Esophagus muscularis mucosa (tissue), 4 donors: ENCODE measurements around the gene USP9X.

Source experiments
- EP300 ChIP-seq: sonication (generic); formaldehyde crosslinking; IDR thresholded peaks from one replicate; pipeline ENCODE4 v1.6.1; 2017; ENCODE audit warnings: antibody characterized with exemption
- POLR2A ChIP-seq: fragments of 450-650 bp; IDR thresholded peaks from one replicate; pipeline ENCODE4 v1.6.1; 2017; ENCODE audit warnings: antibody characterized with exemption, moderate library complexity, mild to moderate bottlenecking, low read depth
- POLR2AphosphoS5 ChIP-seq, 2 donors: sonication (generic); formaldehyde crosslinking; IDR thresholded peaks; one replicate each; pipeline ENCODE4 v1.6.1; 2017; ENCODE audit warnings: antibody characterized with exemption in 2 of 2
- TF ChIP-seq, protein P1 (sequence below), 3 experiments: fragments of 200-600 bp in 2 of 3; fragments of 450-650 bp in 1 of 3; sonication (generic) in 2 of 3; IDR thresholded peaks; one replicate each; pipeline ENCODE4 v1.5.1; 2017 to 2019; ENCODE audit warnings: antibody characterized with exemption in 3 of 3, mild to moderate bottlenecking in 2 of 3, moderate library complexity in 1 of 3

- TF ChIP-seq POLR2A (no peak), EP300 (no peak), POLR2AphosphoS5 (IDR thresholded peaks at IDR 0.05) (no peak)
- TF ChIP-seq, protein P1, sequence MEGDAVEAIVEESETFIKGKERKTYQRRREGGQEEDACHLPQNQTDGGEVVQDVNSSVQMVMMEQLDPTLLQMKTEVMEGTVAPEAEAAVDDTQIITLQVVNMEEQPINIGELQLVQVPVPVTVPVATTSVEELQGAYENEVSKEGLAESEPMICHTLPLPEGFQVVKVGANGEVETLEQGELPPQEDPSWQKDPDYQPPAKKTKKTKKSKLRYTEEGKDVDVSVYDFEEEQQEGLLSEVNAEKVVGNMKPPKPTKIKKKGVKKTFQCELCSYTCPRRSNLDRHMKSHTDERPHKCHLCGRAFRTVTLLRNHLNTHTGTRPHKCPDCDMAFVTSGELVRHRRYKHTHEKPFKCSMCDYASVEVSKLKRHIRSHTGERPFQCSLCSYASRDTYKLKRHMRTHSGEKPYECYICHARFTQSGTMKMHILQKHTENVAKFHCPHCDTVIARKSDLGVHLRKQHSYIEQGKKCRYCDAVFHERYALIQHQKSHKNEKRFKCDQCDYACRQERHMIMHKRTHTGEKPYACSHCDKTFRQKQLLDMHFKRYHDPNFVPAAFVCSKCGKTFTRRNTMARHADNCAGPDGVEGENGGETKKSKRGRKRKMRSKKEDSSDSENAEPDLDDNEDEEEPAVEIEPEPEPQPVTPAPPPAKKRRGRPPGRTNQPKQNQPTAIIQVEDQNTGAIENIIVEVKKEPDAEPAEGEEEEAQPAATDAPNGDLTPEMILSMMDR (IDR thresholded peaks at IDR 0.05): no peak
Observed at GRCh38 chrX:41236629-41237028, 151.4 kb downstream of the USP9X start.
